CD14-positive monocyte (primary cell): Measurements from ENCODE around the gene SRRM3. TPM values are rescaled to one million over a fixed set of nuclear protein-coding genes. Genes with fewer than 3 reads are reported as not detected.

Experiments
- DNase-seq, 3 donors: peaks; one replicate each; pipeline ENCODE4 v3.0.0-alpha.2; 2011 to 2022
- H2AFZ ChIP-seq: 2 replicates; pipeline ENCODE4 v1.6.0; 2012; ENCODE audit warnings: mild to moderate bottlenecking, low read depth, low read length, inconsistent platforms; ENCODE audit not compliant: insufficient read depth, poor library complexity, severe bottlenecking
- H3K27ac ChIP-seq, 2 donors: 1 replicate in 1 of 2; 2 replicates in 1 of 2; pipeline ENCODE4 v1.5.1; 2012 to 2013; ENCODE audit warnings: low read length in 2 of 2, control low read depth in 1 of 2, inconsistent platforms in 1 of 2, low read depth in 1 of 2, mild to moderate bottlenecking in 1 of 2
- H3K27me3 ChIP-seq, 2 donors: one replicate each; pipeline versions ENCODE4 v1.6.0 to v1.6.1; 2011 to 2013; ENCODE audit warnings: low read length in 2 of 2; ENCODE audit not compliant: control insufficient read depth in 2 of 2, insufficient read depth in 2 of 2
- H3K36me3 ChIP-seq, 2 donors: replicated peaks in 1 of 2; 1 replicate in 1 of 2; 2 replicates in 1 of 2; pipeline versions ENCODE4 v1.5.1 to v1.6.1; 2012 to 2013; ENCODE audit warnings: low read length in 2 of 2, control low read depth in 1 of 2, inconsistent platforms in 1 of 2, mild to moderate bottlenecking in 1 of 2; ENCODE audit not compliant: insufficient read depth in 2 of 2, control insufficient read depth in 1 of 2
- H3K4me1 ChIP-seq, 2 donors: 1 replicate in 1 of 2; 2 replicates in 1 of 2; pipeline versions ENCODE4 v1.5.1 to v1.6.1; 2012 to 2013; ENCODE audit warnings: low read length in 2 of 2, control low read depth in 1 of 2, inconsistent platforms in 1 of 2, mild to moderate bottlenecking in 1 of 2, moderate library complexity in 1 of 2; ENCODE audit not compliant: insufficient read depth in 2 of 2, control insufficient read depth in 1 of 2
- H3K4me2 ChIP-seq: replicated peaks from 2 replicates; pipeline ENCODE3; 2012; ENCODE audit warnings: low read length, moderate library complexity, mild to moderate bottlenecking; ENCODE audit not compliant: poor library complexity, severe bottlenecking; ENCODE audit errors: extremely low read depth
- H3K4me3 ChIP-seq, 3 experiments: fragments of 200-600 bp in 1 of 3; sonication (generic) in 1 of 3; replicated peaks in 1 of 3; 1 replicate in 2 of 3; 2 replicates in 1 of 3; pipeline ENCODE4 v1.5.1; 2011 to 2013; ENCODE audit warnings: low read length in 3 of 3, mild to moderate bottlenecking in 3 of 3, control low read depth in 2 of 3, low read depth in 2 of 3, inconsistent platforms in 1 of 3, moderate library complexity in 1 of 3
- H3K79me2 ChIP-seq: 2 replicates; pipeline ENCODE4 v1.6.0; 2012; ENCODE audit warnings: mild to moderate bottlenecking, control low read depth, inconsistent platforms, low read length, moderate library complexity; ENCODE audit not compliant: insufficient read depth
- H3K9ac ChIP-seq: 2 replicates; pipeline ENCODE4 v1.6.0; 2017; ENCODE audit warnings: low read length, mild to moderate bottlenecking; ENCODE audit not compliant: insufficient read depth, poor library complexity, severe bottlenecking
- H3K9me3 ChIP-seq, 2 donors: replicated peaks in 1 of 2; 1 replicate in 1 of 2; 2 replicates in 1 of 2; pipeline versions ENCODE4 v1.5.1 to v1.6.1; 2012 to 2013; ENCODE audit warnings: low read length in 2 of 2, control low read depth in 1 of 2; ENCODE audit not compliant: control insufficient read depth in 1 of 2, insufficient read depth in 1 of 2
- H4K20me1 ChIP-seq: 2 replicates; pipeline ENCODE4 v1.6.0; 2012; ENCODE audit warnings: mild to moderate bottlenecking, low read length, control low read depth, moderate library complexity; ENCODE audit not compliant: insufficient read depth
- H3K27ac Mint-ChIP-seq, 7 donors: one replicate each; pipeline ENCODE4 v1.8.0; 2020; ENCODE audit warnings: mild to moderate bottlenecking in 7 of 7, mixed read lengths in 7 of 7, moderate library complexity in 6 of 7, inconsistent platforms in 2 of 7
- H3K27me3 Mint-ChIP-seq, 3 donors: one replicate each; pipeline ENCODE4 v1.8.0; 2021 to 2022; ENCODE audit warnings: low read depth in 3 of 3, mild to moderate bottlenecking in 3 of 3, mixed read lengths in 3 of 3, moderate library complexity in 3 of 3, inconsistent platforms in 1 of 3
- H3K36me3 Mint-ChIP-seq, 2 donors: one replicate each; pipeline ENCODE4 v1.8.0; 2020; ENCODE audit warnings: mixed read lengths in 2 of 2, inconsistent platforms in 1 of 2, mild to moderate bottlenecking in 1 of 2
- H3K4me1 Mint-ChIP-seq: one replicate; pipeline ENCODE4 v1.8.0; 2020; ENCODE audit warnings: mild to moderate bottlenecking, mixed read lengths
- H3K4me3 Mint-ChIP-seq, 2 donors: one replicate each; pipeline ENCODE4 v1.8.0; 2020; ENCODE audit warnings: mild to moderate bottlenecking in 2 of 2, mixed read lengths in 2 of 2, moderate library complexity in 1 of 2
- H3K9me3 Mint-ChIP-seq, 7 donors: one replicate each; pipeline ENCODE4 v1.8.0; 2020 to 2022; ENCODE audit warnings: mixed read lengths in 7 of 7, mild to moderate bottlenecking in 6 of 7, moderate library complexity in 6 of 7, inconsistent platforms in 2 of 7
- WGBS: methylation state at CpG from one replicate; pipeline ENCODE4 v1.1.5; 2013; ENCODE audit warnings: missing lambda C conversion rate; ENCODE audit not compliant: insufficient coverage; 5-methylcytosine and 5-hydroxymethylcytosine counted together
- intact Hi-C, 2 donors: fragments of 100-400 bp; cut with micrococcal nuclease; formaldehyde crosslinking; loops; one replicate each; pipeline versions ENCODE4 v1.15.0 to v1.15.1; 2023
- polyA plus RNA-seq, 3 donors: library from polyadenylated mRNA; depleted of rRNA in 1 of 3; unstranded in 2 of 3; stranded (reverse) in 1 of 3; fragments of 300-500 nt in 2 of 3; fragments of >200 nt in 1 of 3; fragmentation: Illumina TruSeq in 2 of 3; gene quantifications; 1 replicate in 2 of 3; 2 replicates in 1 of 3; pipeline ENCODE4 v1.2.3, GENCODE V29; 2012 to 2021
- TF ChIP-seq, protein P1 (sequence below): fragments of 200-600 bp; IDR thresholded peaks from one replicate; pipeline ENCODE4 v1.8.0; 2022; ENCODE audit warnings: antibody characterized with exemption, mild to moderate bottlenecking

The SRRM3 gene
- polyA plus RNA-seq, 3 donors = not detected

GRCh38 chr7:76283254-76284159 is 81.8 kb downstream of the SRRM3 start:
- Histone ChIP-seq H3K9me3 (no peaks in the 10 kb centered on the region), H2AFZ (peak overlapping the region; percentile 50), H3K27ac (no peak overlapping the region), H3K4me2 (peak overlapping the region; percentile 75), H3K36me3 (no peaks in the 10 kb centered on the region), H4K20me1 (no peaks in the 10 kb centered on the region), H3K27me3 (peaks cover 29 to 51% of the 10 kb centered on the region in 2 donors), H3K4me3 (no peak overlapping the region), H3K9ac (no peak overlapping the region), H3K4me1 (peaks cover 7 to 17% of the 10 kb centered on the region in 2 donors), H3K79me2 (no peaks in the 10 kb centered on the region)
- TF ChIP-seq, protein P1, sequence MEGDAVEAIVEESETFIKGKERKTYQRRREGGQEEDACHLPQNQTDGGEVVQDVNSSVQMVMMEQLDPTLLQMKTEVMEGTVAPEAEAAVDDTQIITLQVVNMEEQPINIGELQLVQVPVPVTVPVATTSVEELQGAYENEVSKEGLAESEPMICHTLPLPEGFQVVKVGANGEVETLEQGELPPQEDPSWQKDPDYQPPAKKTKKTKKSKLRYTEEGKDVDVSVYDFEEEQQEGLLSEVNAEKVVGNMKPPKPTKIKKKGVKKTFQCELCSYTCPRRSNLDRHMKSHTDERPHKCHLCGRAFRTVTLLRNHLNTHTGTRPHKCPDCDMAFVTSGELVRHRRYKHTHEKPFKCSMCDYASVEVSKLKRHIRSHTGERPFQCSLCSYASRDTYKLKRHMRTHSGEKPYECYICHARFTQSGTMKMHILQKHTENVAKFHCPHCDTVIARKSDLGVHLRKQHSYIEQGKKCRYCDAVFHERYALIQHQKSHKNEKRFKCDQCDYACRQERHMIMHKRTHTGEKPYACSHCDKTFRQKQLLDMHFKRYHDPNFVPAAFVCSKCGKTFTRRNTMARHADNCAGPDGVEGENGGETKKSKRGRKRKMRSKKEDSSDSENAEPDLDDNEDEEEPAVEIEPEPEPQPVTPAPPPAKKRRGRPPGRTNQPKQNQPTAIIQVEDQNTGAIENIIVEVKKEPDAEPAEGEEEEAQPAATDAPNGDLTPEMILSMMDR = no peak
- Mint-ChIP-seq H3K9me3 (peaks cover 0 to 16% (median 9%) of the 10 kb centered on the region in 7 donors), H3K27me3 (peaks cover 62 to 70% (median 67%) of the 10 kb centered on the region in 3 donors), H3K27ac (no peak overlapping the region), H3K4me1 (peaks cover 14% of the 10 kb centered on the region), H3K36me3 (peaks cover 7 to 11% of the 10 kb centered on the region in 2 donors), H3K4me3 (peak overlapping the region; percentile 6 to 85)
- no peak for DNase-seq
- 80% methylated on average over 7 of the region's 17 CpGs for WGBS
- intact Hi-C loops = no loop called here

GRCh38 chr7:76285604-76286374 is 84.1 kb downstream of the SRRM3 start:
- Mint-ChIP-seq H3K4me3 (no peak overlapping the region), H3K36me3 (peaks cover 6 to 9% of the 10 kb centered on the region in 2 donors), H3K4me1 (peaks cover 13% of the 10 kb centered on the region), H3K9me3 (peaks cover 0 to 12% (median 7%) of the 10 kb centered on the region in 7 donors), H3K27ac (no peak overlapping the region), H3K27me3 (peaks cover 47 to 54% (median 51%) of the 10 kb centered on the region in 3 donors)
- Histone ChIP-seq H3K4me3 (no peak overlapping the region), H2AFZ (no peak overlapping the region), H3K36me3 (no peaks in the 10 kb centered on the region), H3K27ac (no peak overlapping the region), H3K4me2 (no peak overlapping the region), H3K4me1 (peaks cover 7 to 17% of the 10 kb centered on the region in 2 donors), H3K9ac (no peak overlapping the region), H4K20me1 (no peaks in the 10 kb centered on the region), H3K27me3 (peaks cover 20 to 31% of the 10 kb centered on the region in 2 donors), H3K79me2 (no peaks in the 10 kb centered on the region), H3K9me3 (no peaks in the 10 kb centered on the region)
- 95% methylated on average over 21 of the region's 29 CpGs for WGBS
- TF ChIP-seq, protein P1 = no peak
- no peak for DNase-seq
- intact Hi-C loops = no loop called here
